ES-I3 (cell line): ENCODE results near the gene GPR68.
"Not testable (repeated sequence)": the region's sequence is repeated elsewhere in the genome, so short reads cannot be mapped to it uniquely, and the experiment has no call there.

Source experiments
- H3K36me3 ChIP-seq: 2 replicates; pipeline ENCODE4 v1.6.1; 2013; ENCODE audit warnings: mild to moderate bottlenecking, low read length, control low read depth, moderate library complexity; ENCODE audit not compliant: insufficient read depth
- H3K4me1 ChIP-seq: 2 replicates; pipeline ENCODE4 v1.6.1; 2013; ENCODE audit warnings: mild to moderate bottlenecking, control low read depth, low read length; ENCODE audit not compliant: insufficient read depth
- H3K9ac ChIP-seq: 2 replicates; pipeline ENCODE4 v1.6.1; 2013; ENCODE audit warnings: low read depth, mild to moderate bottlenecking, low read length, moderate library complexity
- H3K9me3 ChIP-seq: 2 replicates; pipeline ENCODE4 v1.6.1; 2013; ENCODE audit warnings: mild to moderate bottlenecking, low read length, moderate library complexity; ENCODE audit not compliant: control insufficient read depth, insufficient read depth

Gene GPR68

DNA sequence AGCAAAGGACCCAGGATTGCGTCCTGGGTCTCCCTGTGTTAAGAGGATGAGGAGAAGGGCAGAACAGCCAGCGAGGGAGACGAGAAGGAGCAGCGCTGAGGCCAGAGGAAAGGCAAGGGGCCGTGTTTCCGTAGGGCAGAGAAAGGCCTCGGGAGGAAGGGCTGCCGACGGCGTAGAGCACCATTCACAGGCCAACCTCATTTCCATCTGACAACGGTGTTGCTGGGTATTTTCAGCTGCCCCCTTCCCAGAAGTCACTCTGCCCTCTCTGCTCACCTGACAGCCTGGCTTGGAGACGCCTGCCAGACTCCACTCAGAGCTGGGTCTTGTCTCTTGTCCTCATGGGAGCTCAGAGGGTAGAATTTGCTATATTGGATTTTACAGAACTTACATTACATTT is 51.4 kb downstream of the GPR68 start:
- H3K36me3 ChIP-seq, result no peaks in the 10 kb centered on the region; the same call in 1 of the 2 replicates
- no peaks in the 10 kb centered on the region for H3K9me3 ChIP-seq
- no peak overlapping the region for H3K9ac ChIP-seq
- H3K4me1 ChIP-seq, result no peaks in the 10 kb centered on the region

DNA sequence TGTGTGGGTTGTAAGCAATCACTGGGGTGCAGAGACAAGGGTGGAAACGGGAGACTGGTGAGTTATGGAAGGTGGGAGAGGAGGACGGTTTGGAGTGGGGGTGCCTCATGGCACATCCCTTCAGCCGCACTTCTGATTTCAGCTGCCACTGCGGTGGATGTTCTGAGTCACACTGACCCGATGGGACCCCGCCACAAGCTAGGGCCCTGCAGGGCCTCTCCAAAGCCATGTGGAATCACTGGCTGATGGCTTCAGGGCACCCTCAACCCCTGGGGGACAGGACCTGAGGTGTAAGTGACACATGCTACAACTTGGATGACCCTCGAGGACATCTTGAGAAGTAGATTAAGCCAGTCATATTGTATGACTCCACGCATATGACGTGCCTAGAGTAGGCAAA is 53.7 kb downstream of the GPR68 start:
- H3K9ac ChIP-seq, result no peak overlapping the region
- no peaks in the 10 kb centered on the region; the same call in 1 of the 2 replicates for H3K36me3 ChIP-seq
- H3K9me3 ChIP-seq, result no peaks in the 10 kb centered on the region
- no peaks in the 10 kb centered on the region for H3K4me1 ChIP-seq

DNA sequence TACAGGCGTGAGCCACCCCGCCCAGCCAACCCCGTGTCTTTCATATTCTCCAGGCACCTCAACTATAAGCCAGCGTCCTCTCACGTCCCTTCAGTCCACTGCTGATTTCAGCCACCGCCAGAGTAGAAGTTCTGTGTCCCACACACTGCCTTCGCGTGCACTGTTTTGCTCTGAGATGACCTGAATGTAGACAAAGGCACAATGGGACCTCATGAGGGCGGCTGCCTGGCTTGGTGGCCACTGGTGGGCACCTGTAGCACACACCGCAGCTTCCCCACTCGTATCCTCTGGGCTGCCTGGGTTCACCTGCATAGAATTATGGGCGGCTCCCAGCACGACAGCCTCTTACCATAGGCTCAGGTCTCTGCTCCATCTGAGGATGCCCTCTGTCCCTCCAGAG is 57.2 kb downstream of the GPR68 start:
- no peaks in the 10 kb centered on the region for H3K9me3 ChIP-seq
- no peaks in the 10 kb centered on the region for H3K4me1 ChIP-seq
- no peaks in the 10 kb centered on the region; the same call in 1 of the 2 replicates for H3K36me3 ChIP-seq
- no peak overlapping the region for H3K9ac ChIP-seq

DNA sequence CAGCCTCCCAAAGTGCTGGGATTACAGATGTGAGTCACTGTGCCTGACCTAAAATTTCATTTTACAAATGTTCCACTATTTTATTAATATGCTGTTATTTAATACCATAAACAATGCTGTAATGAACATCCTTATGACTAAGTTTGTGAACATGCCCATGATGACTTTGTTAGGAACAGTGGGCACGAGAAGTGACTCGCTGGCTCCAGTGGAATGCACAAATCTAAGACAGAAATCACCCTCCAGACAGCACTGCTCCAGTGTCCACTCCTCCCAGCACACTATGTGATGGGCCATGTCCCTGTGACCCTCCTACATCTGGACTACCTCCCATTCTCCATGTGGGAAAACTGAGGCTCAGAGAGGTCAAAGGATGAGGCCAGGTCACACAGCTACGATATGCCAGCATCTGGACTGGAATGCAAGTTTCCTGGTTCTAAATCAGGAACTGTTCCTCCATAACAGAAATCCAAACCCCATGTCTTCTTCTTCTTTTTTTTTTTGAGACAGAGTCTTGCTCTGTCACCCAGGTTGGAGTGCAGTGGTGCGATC is 57.9 kb downstream of the GPR68 start:
- Histone ChIP-seq H3K9ac (no peak overlapping the region), H3K4me1 (no peaks in the 10 kb centered on the region), H3K9me3 (no peaks in the 10 kb centered on the region), H3K36me3 (no peaks in the 10 kb centered on the region)

DNA sequence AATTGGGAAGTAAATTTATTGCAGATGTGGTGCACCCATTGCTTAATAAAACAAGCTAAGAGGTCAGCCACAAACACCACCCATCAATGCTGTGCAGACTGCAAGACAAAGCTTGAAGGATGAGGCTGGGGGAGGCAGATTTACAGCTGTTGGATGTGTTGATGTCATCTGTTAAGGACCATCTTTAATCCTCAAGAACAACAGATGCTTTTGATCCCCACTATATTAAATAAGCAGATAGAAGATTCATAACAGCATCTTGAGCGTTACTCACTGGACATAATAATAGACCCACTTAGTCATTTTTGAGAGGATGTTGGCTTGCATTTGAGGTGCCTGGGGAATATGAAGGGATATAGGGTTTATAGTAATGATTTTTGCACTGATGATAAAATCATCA is 58.8 kb downstream of the GPR68 start:
- Histone ChIP-seq H3K9ac (no peak overlapping the region), H3K36me3 (no peaks in the 10 kb centered on the region), H3K4me1 (no peaks in the 10 kb centered on the region), H3K9me3 (no peaks in the 10 kb centered on the region)

DNA sequence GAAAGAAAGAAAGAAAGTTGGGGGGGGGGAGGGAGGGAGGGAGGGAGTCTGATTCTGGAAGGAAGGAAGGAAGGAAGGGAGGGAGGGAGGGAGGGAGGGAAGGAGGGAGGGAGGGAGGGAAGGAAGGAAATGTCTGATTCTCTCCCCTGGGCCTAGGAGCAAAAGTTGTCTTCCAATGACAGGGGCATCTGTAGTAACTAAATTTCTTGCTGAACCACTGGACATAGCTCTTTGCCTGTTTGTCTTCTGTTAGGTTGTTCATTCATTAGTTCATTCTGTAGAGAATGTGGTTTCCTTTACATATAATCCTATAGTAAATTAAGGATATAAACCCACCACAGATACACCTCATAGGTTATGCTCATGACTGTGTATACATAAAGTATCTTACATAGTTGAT is 59.9 kb downstream of the GPR68 start:
- H3K4me1 ChIP-seq, result no peaks in the 10 kb centered on the region
- no peaks in the 10 kb centered on the region for H3K9me3 ChIP-seq
- H3K36me3 ChIP-seq, result no peaks in the 10 kb centered on the region
- no peak overlapping the region for H3K9ac ChIP-seq

- not testable (repeated sequence) for H3K9ac ChIP-seq, H3K36me3 ChIP-seq, H3K9me3 ChIP-seq, H3K4me1 ChIP-seq
Observed at GRCh38 chr14:91182753-91183152, 61.8 kb downstream of the GPR68 start.
